KMS-11 (cell line): ENCODE results near the gene C2orf92.
A peak's percentile ranks its signal among the peaks of the same experiment; 100 is the strongest.

Source experiments
- H2AFZ ChIP-seq: fragments of 200-600 bp; sonication (generic); 2 replicates; pipeline ENCODE4 v1.6.1; 2016; ENCODE audit warnings: antibody characterized with exemption, mixed run types, low read depth
- H3K27ac ChIP-seq: fragments of 200-600 bp; sonication (generic); 2 replicates; pipeline ENCODE4 v1.6.1; 2016; ENCODE audit warnings: mild to moderate bottlenecking, mixed run types
- H3K27me3 ChIP-seq: fragments of 200-600 bp; sonication (generic); 2 replicates; pipeline ENCODE4 v1.6.1; 2017; ENCODE audit warnings: mild to moderate bottlenecking, low read depth, mixed run types, moderate library complexity; ENCODE audit not compliant: insufficient read depth
- H3K36me3 ChIP-seq: fragments of 200-600 bp; sonication (generic); 2 replicates; pipeline ENCODE4 v1.6.1; 2017; ENCODE audit warnings: mild to moderate bottlenecking, mixed run types; ENCODE audit not compliant: insufficient read depth
- H3K4me1 ChIP-seq: fragments of 200-600 bp; sonication (generic); 2 replicates; pipeline ENCODE4 v1.6.1; 2016; ENCODE audit warnings: mild to moderate bottlenecking, low read depth, mixed run types; ENCODE audit not compliant: poor library complexity, severe bottlenecking
- H3K4me2 ChIP-seq: fragments of 200-600 bp; sonication (generic); 2 replicates; pipeline ENCODE4 v1.7.0; 2016; ENCODE audit warnings: mild to moderate bottlenecking, mixed run types
- H3K4me3 ChIP-seq: fragments of 200-600 bp; sonication (generic); IDR thresholded peaks from 2 replicates; pipeline ENCODE4 v1.6.1; 2017; ENCODE audit warnings: low read depth, low read length, mixed read lengths; ENCODE audit not compliant: insufficient read depth
- H3K79me2 ChIP-seq: fragments of 200-600 bp; sonication (generic); 2 replicates; pipeline ENCODE4 v1.6.1; 2016; ENCODE audit warnings: low read depth, mixed run types; ENCODE audit not compliant: insufficient read depth
- H3K9ac ChIP-seq: fragments of 200-600 bp; sonication (generic); 2 replicates; pipeline ENCODE4 v1.6.1; 2016; ENCODE audit warnings: mild to moderate bottlenecking, mixed run types
- H4K20me1 ChIP-seq: fragments of 200-600 bp; sonication (generic); 2 replicates; pipeline ENCODE4 v1.6.1; 2016; ENCODE audit warnings: mild to moderate bottlenecking, mixed run types; ENCODE audit not compliant: insufficient read depth
- TF ChIP-seq, protein P1 (sequence below): fragments of 200-600 bp; sonication (generic); conservative IDR thresholded peaks from 2 replicates; pipeline ENCODE4 v1.6.1; 2017; ENCODE audit warnings: low read depth, mild to moderate bottlenecking, antibody characterized with exemption, low read length, moderate library complexity, mixed read lengths

C2orf92 gene

DNA sequence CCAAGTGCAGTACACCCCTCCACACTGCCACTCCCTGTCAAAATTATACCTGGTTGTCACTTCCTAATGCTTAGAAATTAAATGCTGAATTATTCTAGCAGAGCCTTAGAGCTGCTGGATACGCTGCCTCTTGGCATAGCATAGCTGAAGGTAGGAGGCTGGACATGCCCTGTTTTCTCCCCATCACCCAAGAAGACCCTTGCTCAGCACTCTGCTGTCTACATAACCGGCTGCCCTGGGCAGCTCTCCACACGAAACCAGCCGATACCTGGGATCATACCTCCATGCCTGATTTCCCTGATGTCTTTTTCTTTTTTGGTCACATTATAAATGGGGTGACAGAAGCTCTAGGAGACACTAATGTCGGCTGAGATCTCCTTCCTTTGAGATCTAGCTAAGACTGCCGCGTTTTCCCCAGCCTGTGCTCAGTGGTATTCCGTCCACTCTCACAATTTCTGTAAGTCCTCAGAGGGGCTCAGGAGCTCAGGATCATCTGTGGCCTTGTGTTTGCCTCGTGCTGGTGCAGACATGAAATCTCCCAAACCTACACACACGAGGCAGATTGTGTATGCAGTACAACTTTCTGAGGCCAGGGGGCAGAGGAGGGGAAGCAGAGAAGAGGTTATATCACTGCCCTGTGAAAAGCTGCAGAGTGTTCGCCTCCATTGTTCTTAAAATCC lies 30.4 kb downstream of the C2orf92 start:
- Histone ChIP-seq H3K4me2 (no peak overlapping the region), H2AFZ (peak overlapping the region; percentile 55; the same call in 1 of the 2 replicates), H3K9ac (no peak overlapping the region)

DNA sequence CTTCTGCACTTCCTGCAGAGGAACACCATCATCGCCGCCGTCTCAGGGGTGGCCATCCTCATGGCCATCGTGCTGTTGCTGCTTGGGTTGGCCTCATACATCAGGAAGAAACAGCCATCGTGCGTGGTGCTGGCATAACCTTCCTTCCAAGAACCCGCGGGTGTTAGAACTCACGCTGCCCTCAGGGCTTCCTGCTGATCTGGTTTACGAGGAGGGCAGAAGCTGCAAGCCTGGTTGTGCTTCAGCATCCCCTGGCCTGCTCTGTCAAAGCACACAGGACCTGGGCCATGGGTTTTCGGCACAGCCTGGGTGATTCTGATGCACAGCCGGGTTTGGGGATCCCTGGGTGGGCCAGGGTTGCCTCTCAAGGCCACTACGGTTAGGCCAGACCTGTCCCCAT lies 31.7 kb downstream of the C2orf92 start:
- Histone ChIP-seq H3K27me3 (no peaks in the 10 kb centered on the region), H3K4me2 (no peak overlapping the region), H2AFZ (no peak overlapping the region), H3K9ac (no peak overlapping the region), H3K4me1 (peaks cover 5% of the 10 kb centered on the region), H3K36me3 (no peaks in the 10 kb centered on the region), H3K79me2 (no peaks in the 10 kb centered on the region), H3K27ac (no peak overlapping the region), H4K20me1 (no peaks in the 10 kb centered on the region), H3K4me3 (no peak overlapping the region)
- TF ChIP-seq, protein P1, sequence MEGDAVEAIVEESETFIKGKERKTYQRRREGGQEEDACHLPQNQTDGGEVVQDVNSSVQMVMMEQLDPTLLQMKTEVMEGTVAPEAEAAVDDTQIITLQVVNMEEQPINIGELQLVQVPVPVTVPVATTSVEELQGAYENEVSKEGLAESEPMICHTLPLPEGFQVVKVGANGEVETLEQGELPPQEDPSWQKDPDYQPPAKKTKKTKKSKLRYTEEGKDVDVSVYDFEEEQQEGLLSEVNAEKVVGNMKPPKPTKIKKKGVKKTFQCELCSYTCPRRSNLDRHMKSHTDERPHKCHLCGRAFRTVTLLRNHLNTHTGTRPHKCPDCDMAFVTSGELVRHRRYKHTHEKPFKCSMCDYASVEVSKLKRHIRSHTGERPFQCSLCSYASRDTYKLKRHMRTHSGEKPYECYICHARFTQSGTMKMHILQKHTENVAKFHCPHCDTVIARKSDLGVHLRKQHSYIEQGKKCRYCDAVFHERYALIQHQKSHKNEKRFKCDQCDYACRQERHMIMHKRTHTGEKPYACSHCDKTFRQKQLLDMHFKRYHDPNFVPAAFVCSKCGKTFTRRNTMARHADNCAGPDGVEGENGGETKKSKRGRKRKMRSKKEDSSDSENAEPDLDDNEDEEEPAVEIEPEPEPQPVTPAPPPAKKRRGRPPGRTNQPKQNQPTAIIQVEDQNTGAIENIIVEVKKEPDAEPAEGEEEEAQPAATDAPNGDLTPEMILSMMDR = no peak

More for the DNA sequence above, 30.4 kb downstream of the C2orf92 start:
- Histone ChIP-seq H3K4me3 (no peak overlapping the region), H3K4me1 (peaks cover 5% of the 10 kb centered on the region), H4K20me1 (no peaks in the 10 kb centered on the region), H3K27me3 (no peaks in the 10 kb centered on the region), H3K27ac (no peak overlapping the region), H3K79me2 (no peaks in the 10 kb centered on the region), H3K36me3 (no peaks in the 10 kb centered on the region)
- TF ChIP-seq, protein P1 = peak; percentile 62

DNA sequence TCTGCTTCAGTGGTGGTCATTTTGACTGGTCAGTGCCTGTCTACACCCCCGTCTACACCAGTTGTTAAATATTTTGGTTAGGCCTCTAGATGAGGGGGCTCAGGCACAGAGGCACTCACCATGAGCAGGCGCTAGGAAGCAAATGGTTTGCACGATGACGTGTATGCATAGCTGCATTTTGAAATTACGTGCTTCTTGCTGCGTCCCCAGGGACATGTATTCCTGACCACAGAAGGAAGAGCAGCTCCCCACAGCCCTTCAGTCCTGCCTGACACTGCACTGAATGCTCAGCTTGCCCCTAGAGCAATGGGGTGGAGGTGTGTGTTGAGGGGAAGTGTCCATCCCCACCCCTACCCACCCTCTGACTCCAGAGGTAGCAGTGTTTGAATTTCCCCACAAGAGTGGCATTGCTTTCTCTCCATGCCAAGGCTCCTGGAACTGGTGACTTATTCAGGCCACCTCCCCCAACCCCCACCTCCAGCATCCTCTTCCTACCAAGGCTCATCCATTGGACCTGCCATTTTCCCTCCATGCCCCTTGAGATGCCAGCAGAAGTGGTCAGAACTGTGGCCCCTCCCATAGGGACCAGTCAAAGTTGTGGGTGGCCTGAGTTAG lies 32.4 kb downstream of the C2orf92 start:
- Histone ChIP-seq H3K4me3 (no peak overlapping the region), H3K9ac (no peak overlapping the region), H3K27me3 (no peaks in the 10 kb centered on the region), H3K36me3 (no peaks in the 10 kb centered on the region), H3K79me2 (no peaks in the 10 kb centered on the region), H3K27ac (no peak overlapping the region), H2AFZ (no peak overlapping the region), H3K4me2 (no peak overlapping the region), H4K20me1 (no peaks in the 10 kb centered on the region), H3K4me1 (peaks cover 2% of the 10 kb centered on the region)
- TF ChIP-seq, protein P1 = no peak

- TF ChIP-seq, protein P1 = no peak
- no peak overlapping the region for H3K9ac ChIP-seq
- H4K20me1 ChIP-seq = no peaks in the 10 kb centered on the region
- no peak overlapping the region for H3K4me2 ChIP-seq
- H2AFZ ChIP-seq = no peak overlapping the region
- no peaks in the 10 kb centered on the region for H3K36me3 ChIP-seq
- no peaks in the 10 kb centered on the region for H3K27me3 ChIP-seq
- H3K4me1 ChIP-seq = no peaks in the 10 kb centered on the region
- no peak overlapping the region for H3K27ac ChIP-seq
- H3K79me2 ChIP-seq = no peaks in the 10 kb centered on the region
- H3K4me3 ChIP-seq = no peak overlapping the region
Observed at GRCh38 chr2:97702731-97703470, 33.4 kb downstream of the C2orf92 start.
